Measurements from ENCODE around the gene IFI35.
A peak's percentile ranks its signal among the peaks of the same experiment; 100 is the strongest.

- TF ChIP-seq CTCF (IDR thresholded peaks at IDR 0.05) (no peak), EP300 (IDR thresholded peaks at IDR 0.05; ENCODE audit: borderline replicate concordance in 1 of 2, low read depth in 1 of 2, low read length in 1 of 2) (no peak; a peak in 1 of 4 replicates), TAF1 (IDR thresholded peaks at IDR 0.05; ENCODE audit: borderline replicate concordance, low read depth, low read length) (no peak), MAX (IDR thresholded peaks at IDR 0.05; ENCODE audit: low read depth) (peak; percentile 95), REST (IDR thresholded peaks at IDR 0.05; ENCODE audit: low read depth, low read length) (0 out of 2 replicates have a peak, but pooled peaks have one; percentile 28), POLR2AphosphoS5 (IDR thresholded peaks at IDR 0.05; ENCODE audit: low read depth, low read length) (peak; percentile 84), MXI1 (IDR thresholded peaks at IDR 0.05; ENCODE audit: low read depth, low read length) (peak; percentile 99), JUND (IDR thresholded peaks at IDR 0.05) (no peak), RAD21 (IDR thresholded peaks at IDR 0.05; ENCODE audit: low read length) (no peak), GABPA (IDR thresholded peaks at IDR 0.05; ENCODE audit: low read depth) (no peak), FOXJ3 (CRISPR knock-in tag; IDR thresholded peaks at IDR 0.05) (no peak; the same call in 1 of the 2 replicates), USF2 (IDR thresholded peaks at IDR 0.05; ENCODE audit: borderline replicate concordance, low read depth, low read length) (no peak), SIN3A (IDR thresholded peaks at IDR 0.05; ENCODE audit: borderline replicate concordance, low read depth, low read length) (peak; percentile 95)
Measured at GRCh38 chr17:42964161-42964932, 42.2 kb upstream of the IFI35 start, which contains the start of gene AARSD1.

All from SK-N-SH (cell line).